Measurements from ENCODE around the gene SERGEF. TPM values are rescaled to one million over a fixed set of nuclear protein-coding genes. Genes with fewer than 3 reads are reported as not detected.

SERGEF gene
- total and polyA plus RNA-seq, 2 of the 4 experiments (the other 2 are of a cell fraction) = 12.2 to 18.1 TPM

DNA sequence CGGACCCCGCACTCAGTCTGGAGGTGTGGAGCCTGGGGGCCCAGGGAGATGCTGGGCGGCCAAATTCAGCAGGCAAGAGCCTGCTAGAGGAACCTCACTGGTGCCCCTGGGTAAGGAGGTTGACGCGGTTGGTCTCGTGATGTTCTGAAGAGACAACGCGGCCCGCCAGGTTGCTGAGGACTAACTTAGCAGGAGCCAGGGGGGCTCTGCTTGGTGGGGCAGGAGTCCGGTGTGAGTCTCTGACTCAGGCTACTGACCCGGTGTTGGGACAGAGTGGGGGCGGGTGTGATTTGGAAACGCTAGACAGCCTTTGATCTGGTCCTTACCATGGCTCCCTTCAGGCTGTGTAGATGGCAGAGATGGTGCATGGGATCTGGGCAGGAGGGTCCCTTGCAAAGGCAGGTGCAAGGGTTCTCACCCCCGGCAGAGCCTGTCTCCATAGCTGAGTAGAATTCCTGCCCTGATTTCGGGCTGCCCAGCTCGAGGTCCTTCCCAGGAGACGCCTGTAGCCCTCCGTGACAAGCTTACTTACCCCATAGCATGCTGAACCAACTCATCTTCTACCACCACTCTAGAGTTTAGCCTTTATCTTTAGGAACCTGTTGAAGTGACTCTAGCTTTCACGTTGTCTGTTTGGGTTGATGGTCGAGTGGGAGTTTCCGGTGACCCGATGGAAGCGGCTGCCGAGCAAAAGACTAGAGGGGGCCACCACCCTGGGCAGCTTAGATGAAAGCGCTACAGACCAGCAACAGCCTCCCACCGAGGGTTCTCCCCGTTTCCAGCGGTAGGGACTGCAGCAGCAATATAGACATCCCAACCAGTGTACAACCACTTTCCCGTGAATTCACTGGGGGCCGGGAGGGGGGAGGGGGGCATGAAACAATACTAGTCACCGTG, 239.9 kb downstream of the SERGEF start (continued):
- TF ChIP-seq RAD21 (IDR thresholded peaks at IDR 0.05; ENCODE audit: low read length) = no peak

DNA sequence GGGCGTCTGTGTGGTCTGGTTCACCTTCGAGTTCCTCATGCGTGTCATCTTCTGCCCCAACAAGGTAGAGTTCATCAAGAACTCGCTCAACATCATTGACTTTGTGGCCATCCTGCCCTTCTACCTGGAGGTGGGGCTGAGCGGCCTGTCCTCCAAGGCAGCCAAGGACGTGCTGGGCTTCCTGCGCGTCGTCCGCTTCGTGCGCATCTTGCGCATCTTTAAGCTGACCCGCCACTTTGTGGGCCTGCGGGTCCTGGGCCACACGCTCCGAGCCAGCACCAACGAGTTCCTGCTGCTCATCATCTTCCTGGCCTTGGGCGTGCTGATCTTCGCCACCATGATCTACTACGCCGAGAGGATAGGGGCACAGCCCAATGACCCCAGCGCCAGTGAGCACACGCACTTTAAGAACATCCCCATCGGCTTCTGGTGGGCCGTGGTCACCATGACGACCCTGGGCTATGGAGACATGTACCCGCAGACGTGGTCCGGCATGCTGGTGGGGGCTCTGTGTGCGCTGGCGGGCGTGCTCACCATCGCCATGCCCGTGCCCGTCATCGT, 240.9 kb downstream of the SERGEF start:
- no peak overlapping the region for H2AK9ac ChIP-seq (replicated peaks; ENCODE audit: low read depth, low read length, poor library complexity)
- BruUV-seq (replicated peaks) = no TSS peak
- dilution Hi-C loops (cut with HindIII; ENCODE audit: low sequenced_read_pairs, unreplicated experiment) = no loop called here
- TF ChIP-seq MAFK (IDR thresholded peaks at IDR 0.05; ENCODE audit: low read depth, low read length) (no peak), SMC3 (IDR thresholded peaks at IDR 0.05; ENCODE audit: low read depth, low read length) (no peak), RAD21 (IDR thresholded peaks at IDR 0.05; ENCODE audit: low read length) (no peak), CHD1 (IDR thresholded peaks at IDR 0.05; ENCODE audit: low read depth, low read length) (no peak), BHLHE40 (IDR thresholded peaks at IDR 0.05; ENCODE audit: low read depth, low read length) (no peak), FOS (IDR thresholded peaks at IDR 0.05; ENCODE audit: low read depth, low read length) (no peak), POLR2A (IDR thresholded peaks at IDR 0.05; ENCODE audit: low read depth, low read length) (no peak), NFE2L2 (IDR thresholded peaks at IDR 0.05; ENCODE audit: low read depth, low read length) (no peak), MAZ (IDR thresholded peaks at IDR 0.05; ENCODE audit: borderline replicate concordance, low read depth, low read length) (no peak), MXI1 (IDR thresholded peaks at IDR 0.05; ENCODE audit: borderline replicate concordance, low read depth, low read length) (no peak), CEBPB (IDR thresholded peaks at IDR 0.05; ENCODE audit: low read depth, low read length) (no peak)
- TF ChIP-seq, protein P1, sequence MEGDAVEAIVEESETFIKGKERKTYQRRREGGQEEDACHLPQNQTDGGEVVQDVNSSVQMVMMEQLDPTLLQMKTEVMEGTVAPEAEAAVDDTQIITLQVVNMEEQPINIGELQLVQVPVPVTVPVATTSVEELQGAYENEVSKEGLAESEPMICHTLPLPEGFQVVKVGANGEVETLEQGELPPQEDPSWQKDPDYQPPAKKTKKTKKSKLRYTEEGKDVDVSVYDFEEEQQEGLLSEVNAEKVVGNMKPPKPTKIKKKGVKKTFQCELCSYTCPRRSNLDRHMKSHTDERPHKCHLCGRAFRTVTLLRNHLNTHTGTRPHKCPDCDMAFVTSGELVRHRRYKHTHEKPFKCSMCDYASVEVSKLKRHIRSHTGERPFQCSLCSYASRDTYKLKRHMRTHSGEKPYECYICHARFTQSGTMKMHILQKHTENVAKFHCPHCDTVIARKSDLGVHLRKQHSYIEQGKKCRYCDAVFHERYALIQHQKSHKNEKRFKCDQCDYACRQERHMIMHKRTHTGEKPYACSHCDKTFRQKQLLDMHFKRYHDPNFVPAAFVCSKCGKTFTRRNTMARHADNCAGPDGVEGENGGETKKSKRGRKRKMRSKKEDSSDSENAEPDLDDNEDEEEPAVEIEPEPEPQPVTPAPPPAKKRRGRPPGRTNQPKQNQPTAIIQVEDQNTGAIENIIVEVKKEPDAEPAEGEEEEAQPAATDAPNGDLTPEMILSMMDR (conservative IDR thresholded peaks at IDR 0.05; ENCODE audit: low read depth, low read length) = no peak
- TF ChIP-seq, protein P2, sequence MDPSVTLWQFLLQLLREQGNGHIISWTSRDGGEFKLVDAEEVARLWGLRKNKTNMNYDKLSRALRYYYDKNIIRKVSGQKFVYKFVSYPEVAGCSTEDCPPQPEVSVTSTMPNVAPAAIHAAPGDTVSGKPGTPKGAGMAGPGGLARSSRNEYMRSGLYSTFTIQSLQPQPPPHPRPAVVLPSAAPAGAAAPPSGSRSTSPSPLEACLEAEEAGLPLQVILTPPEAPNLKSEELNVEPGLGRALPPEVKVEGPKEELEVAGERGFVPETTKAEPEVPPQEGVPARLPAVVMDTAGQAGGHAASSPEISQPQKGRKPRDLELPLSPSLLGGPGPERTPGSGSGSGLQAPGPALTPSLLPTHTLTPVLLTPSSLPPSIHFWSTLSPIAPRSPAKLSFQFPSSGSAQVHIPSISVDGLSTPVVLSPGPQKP (IDR thresholded peaks at IDR 0.05; ENCODE audit: borderline replicate concordance, low read depth, low read length) = no peak

More for the DNA sequence above, 240.9 kb downstream of the SERGEF start:
- no peak for DNase-seq
- Histone ChIP-seq H3K23ac (ENCODE audit: low read depth, low read length) (no peak overlapping the region), H2BK15ac (ENCODE audit: low read depth, low read length) (no peak overlapping the region), H2BK120ac (ENCODE audit: low read depth, low read length) (no peak overlapping the region), H4K5ac (ENCODE audit: low read depth, low read length) (no peak overlapping the region), H3K79me1 (ENCODE audit: low read depth in 1 of 2, low read length in 2 of 2) (no peaks in the 10 kb centered on the region), H4K20me1 (ENCODE audit: insufficient read depth, low read length) (no peaks in the 10 kb centered on the region), H3K9ac (ENCODE audit: low read depth, low read length) (no peak overlapping the region), H3K18ac (ENCODE audit: low read depth, low read length) (no peak overlapping the region), H4K91ac (ENCODE audit: insufficient read depth, low read depth, low read length) (no peak overlapping the region), H3K4me1 (ENCODE audit: control insufficient read depth, insufficient read depth, low read length) (no peaks in the 10 kb centered on the region), H4K8ac (ENCODE audit: low read depth in 2 of 2, low read length in 2 of 2) (no peak overlapping the region), H3K4ac (ENCODE audit: low read depth, low read length) (no peak overlapping the region), H2AFZ (replicated peaks; ENCODE audit: low read length, poor library complexity) (no peak overlapping the region), H3K27ac (ENCODE audit: insufficient read depth, low read length) (no peak overlapping the region), H3K27me3 (ENCODE audit: control insufficient read depth, insufficient read depth, low read length) (peaks cover 4% of the 10 kb centered on the region; the same call in 1 of the 2 replicates), H3K4me2 (ENCODE audit: low read depth, low read length) (no peak overlapping the region), H3K4me3 (ENCODE audit: insufficient read depth, low read depth, low read length) (no peak overlapping the region), H3K14ac (replicated peaks; ENCODE audit: low read depth, low read length) (no peak overlapping the region), H2BK5ac (ENCODE audit: low read depth, low read length, poor library complexity, severe bottlenecking) (no peak overlapping the region), H3K56ac (ENCODE audit: extremely low read depth, insufficient read depth, low read length) (no peak overlapping the region), H2BK20ac (ENCODE audit: low read depth, low read length) (no peak overlapping the region), H3K9me3 (ENCODE audit: control insufficient read depth, insufficient read depth, low read length) (no peaks in the 10 kb centered on the region), H3K9me1 (ENCODE audit: insufficient read depth, low read length) (no peaks in the 10 kb centered on the region), H2AK5ac (ENCODE audit: low read depth, low read length) (no peak overlapping the region), H3K36me3 (ENCODE audit: control insufficient read depth, insufficient read depth, low read length) (no peaks in the 10 kb centered on the region)
- WGBS, 2 experiments (ENCODE audit: extremely low coverage in 2 of 2, insufficient read length in 1 of 2) = 91% methylated on average over 23 of the region's 37 CpGs; no CpG with 5 or more reads in 1 of the 2 experiments
- intact Hi-C loops (cut with micrococcal nuclease) = loop anchor here (1.0 to 2.0 kb wide), 2 partner anchors 75 to 206 kb away; no protein-coding TSS in a partner anchor
- ATAC-seq (ENCODE audit: low read depth) = no peak
- ChIA-PET POLR2A (ENCODE audit: unreplicated experiment) (no interaction called here), CTCF (interaction anchor here (1.6 kb wide), 1 partner anchor 201 kb away, joined by 7 read pairs; no protein-coding TSS in a partner anchor)
- in situ Hi-C loops (cut with MboI; ENCODE audit: low sequenced_read_pairs) = no loop called here

Data from IMR-90 (cell line).